ENCODE data around the gene C2orf69.
"Not testable (repeated sequence)": the region's sequence is repeated elsewhere in the genome, so short reads cannot be mapped to it uniquely, and the experiment has no call there.

The C2orf69 gene, protein sequence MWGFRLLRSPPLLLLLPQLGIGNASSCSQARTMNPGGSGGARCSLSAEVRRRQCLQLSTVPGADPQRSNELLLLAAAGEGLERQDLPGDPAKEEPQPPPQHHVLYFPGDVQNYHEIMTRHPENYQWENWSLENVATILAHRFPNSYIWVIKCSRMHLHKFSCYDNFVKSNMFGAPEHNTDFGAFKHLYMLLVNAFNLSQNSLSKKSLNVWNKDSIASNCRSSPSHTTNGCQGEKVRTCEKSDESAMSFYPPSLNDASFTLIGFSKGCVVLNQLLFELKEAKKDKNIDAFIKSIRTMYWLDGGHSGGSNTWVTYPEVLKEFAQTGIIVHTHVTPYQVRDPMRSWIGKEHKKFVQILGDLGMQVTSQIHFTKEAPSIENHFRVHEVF

DNA sequence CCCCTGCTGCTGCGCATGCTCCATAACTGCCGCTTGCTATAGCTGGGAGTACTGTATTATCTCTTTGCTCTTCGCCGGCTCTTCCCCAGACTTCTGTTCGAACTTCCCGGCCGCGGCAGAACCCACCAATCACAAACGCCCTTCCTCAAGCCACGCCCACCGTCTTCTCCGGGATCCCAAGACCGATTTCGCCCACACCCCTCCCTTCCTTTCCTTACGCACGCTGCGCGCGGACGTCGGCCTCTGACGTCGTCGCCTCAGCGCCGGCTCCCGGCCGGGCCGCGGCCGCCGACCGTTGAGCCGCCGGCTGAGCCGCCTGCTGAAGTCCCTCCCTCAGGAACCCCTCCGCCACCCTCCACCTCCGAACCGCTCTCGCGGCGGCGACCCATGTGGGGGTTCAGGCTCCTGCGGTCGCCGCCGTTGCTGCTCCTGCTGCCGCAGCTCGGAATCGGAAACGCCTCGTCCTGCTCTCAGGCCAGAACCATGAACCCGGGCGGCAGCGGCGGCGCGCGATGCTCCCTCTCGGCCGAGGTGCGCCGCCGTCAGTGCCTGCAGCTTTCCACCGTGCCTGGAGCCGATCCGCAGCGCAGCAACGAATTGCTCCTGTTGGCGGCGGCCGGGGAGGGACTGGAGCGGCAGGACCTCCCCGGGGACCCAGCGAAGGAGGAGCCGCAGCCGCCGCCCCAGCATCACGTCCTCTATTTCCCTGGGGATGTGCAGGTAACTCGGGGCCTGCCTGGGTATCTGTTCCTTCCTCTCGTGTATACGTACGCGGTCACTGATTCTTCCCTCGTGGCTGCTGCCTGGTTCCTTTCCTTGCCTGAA, at the start of gene C2orf69:
TSS of gene C2orf69 (plus strand) at position 242 of the 825 bp plus-strand sequence. CDS start at position 388, 146 bp downstream.
- DNase-seq (ENCODE audit: low spot score): peak; percentile 95

DNA sequence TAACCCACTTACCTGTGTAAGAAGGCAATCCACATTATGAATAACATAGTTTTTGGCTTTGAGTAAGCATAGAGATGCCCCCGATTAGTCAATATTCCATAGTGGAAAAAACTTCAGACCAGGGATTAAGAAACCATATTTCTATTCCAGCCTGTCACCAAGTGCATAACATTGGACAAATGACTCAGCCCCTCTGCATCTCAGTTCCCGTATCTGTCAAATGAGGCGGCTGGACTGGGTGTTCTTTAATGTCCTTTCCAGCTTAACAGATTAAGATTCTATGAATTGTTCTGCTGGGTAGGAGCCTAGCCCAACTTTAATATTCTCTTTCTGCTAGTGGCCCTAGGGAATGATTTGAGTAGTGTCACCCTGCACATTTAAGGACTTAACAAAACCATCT, 48.3 kb upstream of the C2orf69 start:
- no peak for DNase-seq (ENCODE audit: low spot score)

DNA sequence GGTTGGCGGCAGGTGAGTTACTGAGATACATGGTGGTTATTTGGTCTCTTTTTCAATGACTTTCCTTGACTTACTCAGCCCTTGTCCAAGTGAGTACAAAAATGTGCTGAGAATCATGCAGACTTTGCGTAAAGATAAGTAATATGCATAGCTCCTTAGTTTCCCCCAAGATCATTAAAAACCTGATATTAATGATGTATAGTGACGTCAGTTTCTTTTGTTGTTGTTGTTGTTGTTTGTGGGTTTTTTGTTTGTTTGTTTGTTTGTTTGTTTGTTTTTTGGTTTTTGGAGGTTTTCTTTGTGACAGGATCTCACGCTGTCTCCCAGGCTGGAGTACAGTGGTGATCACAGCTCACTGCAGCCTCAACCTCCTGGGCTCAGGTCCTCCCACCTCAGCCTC, 45.2 kb upstream of the C2orf69 start:
- no peak for DNase-seq (ENCODE audit: low spot score)

DNA sequence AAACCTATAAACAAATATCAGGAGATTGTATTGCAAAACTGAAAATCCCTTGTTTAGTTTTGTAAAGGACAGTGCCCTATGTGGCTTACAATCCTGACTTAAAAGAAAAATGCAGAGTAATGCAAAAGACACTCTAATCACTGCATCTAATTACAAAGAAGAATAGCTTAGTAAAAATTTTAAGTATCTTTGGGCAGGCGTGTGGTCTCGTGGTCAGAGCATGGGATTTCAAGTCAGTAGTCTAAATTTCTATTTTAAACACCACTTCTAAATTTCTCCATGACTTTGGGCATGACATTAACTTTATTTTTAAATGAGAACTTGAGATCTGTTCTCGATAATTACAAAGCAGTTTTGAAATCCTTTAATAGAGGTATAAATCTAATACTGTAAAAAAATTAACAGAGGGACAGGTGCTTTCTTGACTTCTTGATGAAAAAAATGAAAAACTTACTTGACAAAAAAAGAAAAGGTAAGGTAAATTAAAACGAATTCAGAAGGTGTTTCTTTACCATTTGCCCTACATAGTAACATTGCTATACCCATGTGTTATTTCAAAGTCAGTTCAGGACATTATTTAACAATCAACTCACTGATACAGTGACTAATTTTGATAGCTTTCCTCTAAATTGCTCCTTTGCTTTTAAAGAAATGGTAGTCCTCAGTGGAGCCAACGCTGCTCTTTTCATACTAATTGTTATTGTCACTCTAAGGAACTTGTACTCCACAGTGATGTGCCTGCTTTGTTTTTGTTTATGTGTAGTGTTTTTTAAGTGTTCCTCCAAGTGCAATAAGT, 42.5 kb upstream of the C2orf69 start:
- DNase-seq (ENCODE audit: low spot score): no peak

DNA sequence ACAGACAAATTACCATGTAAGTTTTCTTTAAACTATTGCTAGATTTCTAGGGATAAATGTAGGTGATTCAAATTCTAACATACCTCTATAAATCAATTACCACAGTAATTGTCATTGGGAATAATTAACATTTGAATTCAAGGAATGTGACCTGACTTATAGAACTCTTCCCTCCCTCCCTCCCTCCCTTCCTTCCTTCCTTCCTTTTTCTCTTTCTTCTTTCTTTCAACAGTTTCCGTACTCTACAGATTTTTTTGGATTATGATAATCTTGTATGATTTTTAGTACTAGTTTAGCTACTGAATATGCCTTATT, 41.9 kb upstream of the C2orf69 start:
- DNase-seq (ENCODE audit: low spot score): no peak

DNA sequence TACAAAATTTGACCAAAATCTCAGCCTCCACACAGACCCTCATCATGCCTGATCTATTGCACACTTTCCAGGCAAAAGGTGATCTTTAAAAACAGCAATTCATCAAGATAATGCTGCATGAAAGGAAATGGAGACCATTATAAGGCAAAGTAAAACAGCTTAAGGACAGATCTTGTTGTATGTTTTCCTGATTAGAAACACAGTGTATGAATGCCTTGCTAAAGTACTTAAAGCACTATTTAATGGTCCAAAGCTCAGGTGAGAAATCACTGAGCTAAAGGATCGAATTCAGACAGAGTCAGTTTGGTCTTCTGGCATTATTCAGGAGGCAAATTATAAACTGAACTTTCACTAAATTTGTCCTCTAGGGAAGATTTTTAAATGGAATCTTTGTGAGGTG, 41.4 kb upstream of the C2orf69 start:
- DNase-seq (ENCODE audit: low spot score): no peak

DNA sequence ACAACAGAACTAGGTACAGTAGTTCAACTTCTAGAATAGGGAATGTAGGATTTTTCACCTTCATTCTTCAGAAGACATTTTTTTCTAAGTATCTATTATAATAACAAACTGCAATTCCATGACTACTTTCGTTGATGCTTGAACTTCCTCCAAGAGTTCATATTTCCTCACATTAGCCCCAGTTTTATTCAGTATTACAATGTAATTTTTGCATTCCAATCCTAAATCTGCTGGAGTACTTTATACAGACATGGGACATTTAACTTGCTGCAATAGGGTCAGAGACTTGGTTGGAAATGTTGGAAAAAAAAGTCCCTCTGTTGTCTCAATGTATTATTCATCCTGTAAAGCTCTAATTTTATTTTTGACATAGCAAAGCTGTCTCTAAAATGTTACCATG, 40.5 kb upstream of the C2orf69 start:
- DNase-seq (ENCODE audit: low spot score): no peak

DNA sequence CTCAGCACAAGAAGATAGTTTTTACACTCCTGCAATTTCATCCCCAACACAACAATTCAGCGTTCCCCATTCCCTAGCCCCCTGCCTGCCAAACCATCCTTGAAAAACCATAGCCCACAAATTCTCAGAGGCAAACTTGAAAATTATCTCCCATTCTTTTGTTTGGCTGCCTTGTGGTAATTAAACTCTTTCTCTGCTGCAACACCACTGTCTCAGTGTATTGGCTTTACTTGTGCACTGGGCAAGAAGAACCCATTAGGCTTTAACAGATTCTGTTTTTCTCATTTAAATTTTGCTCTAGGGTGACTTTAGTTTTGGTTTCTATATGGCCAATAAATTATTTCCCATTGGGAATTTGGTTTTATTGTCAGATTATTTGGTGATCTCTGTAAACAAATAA, 36.9 kb upstream of the C2orf69 start:
- no peak for DNase-seq (ENCODE audit: low spot score)

DNA sequence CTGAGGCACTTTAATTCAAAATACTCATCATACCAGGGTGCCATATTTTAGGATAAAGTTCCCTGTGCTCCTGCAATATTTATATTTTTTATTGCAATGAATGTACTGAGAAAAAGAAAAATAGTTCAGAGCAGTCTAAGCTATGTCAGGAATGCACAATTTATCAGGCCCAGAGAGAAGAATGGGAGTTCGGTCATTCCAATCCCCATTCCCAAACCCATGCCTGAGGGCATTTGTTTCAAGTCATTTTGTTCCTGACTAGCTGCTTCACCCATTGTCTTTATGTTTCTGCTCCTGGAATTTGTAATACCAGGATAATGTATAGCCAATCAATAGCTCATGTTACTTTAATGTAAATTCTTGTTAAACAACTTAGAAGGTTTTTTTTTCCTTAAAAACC, 35.7 kb upstream of the C2orf69 start:
- DNase-seq (ENCODE audit: low spot score): no peak

DNA sequence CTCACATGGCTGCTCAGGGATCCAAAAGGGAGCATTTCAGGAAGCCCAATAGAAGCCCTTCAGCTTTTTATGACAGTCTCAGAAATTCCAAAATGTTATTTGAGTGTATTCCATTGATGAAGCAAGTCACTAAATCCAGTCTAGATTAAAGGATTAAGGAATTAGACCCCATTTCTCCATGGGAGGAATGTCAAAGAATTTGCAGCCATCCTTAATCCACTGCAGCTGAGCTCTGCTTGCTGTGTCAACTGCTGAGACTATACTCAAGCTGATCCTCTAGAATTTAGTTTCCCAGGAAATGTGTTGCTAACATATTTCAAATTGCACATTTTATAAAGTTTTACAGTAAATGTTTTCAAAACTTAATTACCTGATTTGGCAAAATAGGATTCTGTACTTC, 28.4 kb upstream of the C2orf69 start:
- no peak for DNase-seq (ENCODE audit: low spot score)

DNA sequence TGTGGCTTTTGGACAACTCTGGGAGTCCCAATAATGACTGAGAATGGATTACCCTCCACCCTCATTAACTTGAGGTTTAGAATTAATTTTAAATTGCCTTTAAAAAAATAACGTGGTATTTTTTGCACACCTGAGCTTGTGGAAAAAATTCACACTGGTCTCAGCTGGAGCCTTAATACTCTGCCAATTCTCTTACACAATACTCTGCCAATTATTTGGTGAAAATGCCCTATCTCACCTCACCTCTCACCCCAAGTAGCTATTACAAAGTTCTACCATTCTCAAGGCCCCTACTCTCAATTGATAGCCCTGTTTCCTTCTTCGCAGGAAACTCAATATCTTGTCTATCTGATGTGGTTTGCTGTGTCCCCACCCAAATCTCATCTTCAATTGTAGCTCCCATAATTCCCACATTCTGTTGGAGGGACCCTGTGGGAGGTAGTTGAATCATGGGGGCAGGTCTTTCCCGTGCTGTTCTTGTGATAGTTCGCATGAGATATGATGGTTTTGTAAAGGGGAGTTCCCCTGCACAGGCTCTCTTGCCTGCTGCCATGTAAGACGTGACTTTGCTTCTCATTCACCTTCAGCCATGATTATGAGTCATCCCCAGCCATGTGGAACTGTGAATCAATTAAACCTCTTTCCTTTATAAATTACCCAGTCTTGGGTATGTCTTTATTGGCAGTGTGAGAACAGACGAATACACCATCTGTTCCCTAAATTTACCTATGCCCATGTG, 27.4 kb upstream of the C2orf69 start:
- no peak for DNase-seq (ENCODE audit: low spot score)

DNA sequence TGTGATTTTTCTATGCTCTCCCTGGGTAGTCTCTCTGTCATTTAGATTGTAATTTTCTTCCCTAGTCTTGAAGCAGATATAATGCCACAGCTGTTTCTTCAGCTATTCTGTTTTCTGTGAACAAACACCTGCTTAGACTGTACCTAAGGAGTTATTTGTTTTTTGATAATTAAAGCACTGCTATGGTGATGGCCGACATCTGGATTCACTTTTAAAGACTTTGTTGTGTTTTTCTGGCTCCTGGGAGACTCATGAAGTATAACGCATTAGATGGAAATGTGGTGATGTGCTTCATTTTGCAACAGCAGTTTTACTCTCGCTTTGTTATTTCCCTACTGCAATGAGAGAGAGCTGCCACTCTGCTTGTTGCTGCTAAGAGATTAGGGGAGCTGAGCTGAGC, 15.7 kb upstream of the C2orf69 start:
- no peak for DNase-seq (ENCODE audit: low spot score)

DNA sequence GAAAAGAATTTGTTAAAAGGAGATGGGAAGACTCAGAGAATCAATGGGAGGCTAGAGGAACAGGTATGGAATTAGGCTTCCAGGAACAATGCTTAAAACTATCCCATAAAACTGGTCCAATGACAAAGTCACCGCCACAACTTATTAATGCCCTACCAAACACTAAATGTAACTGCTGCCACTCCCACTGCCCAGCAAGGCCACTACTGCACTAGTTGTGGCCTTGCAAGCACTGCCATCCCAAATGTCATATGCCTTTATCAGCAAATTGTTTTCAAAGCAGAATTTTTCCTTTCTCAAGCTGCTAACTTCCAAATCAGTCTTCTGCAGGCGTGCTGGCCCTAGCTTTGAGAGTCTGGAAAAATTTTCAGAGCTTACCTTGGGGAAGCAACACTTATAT, 14.5 kb upstream of the C2orf69 start:
- DNase-seq (ENCODE audit: low spot score): no peak

DNA sequence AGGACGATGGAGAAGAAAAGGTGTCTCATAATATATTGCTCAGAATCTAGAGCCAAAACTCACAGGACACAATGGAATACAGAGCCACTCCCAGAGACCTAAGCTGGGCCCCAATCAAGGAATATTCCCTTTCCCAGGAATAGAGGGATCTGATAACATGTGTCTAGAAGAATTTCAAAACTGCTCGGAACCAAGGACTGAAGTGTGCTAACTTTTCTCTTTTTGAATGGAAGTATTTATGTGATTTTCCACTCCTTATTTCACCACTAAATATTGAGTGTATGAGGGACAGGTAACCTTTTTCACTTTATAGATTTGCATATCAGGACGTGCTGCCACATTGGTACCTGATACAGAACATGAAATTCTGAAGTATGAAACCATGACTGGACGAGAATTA, 9.2 kb upstream of the C2orf69 start:
- no peak for DNase-seq (ENCODE audit: low spot score)

DNA sequence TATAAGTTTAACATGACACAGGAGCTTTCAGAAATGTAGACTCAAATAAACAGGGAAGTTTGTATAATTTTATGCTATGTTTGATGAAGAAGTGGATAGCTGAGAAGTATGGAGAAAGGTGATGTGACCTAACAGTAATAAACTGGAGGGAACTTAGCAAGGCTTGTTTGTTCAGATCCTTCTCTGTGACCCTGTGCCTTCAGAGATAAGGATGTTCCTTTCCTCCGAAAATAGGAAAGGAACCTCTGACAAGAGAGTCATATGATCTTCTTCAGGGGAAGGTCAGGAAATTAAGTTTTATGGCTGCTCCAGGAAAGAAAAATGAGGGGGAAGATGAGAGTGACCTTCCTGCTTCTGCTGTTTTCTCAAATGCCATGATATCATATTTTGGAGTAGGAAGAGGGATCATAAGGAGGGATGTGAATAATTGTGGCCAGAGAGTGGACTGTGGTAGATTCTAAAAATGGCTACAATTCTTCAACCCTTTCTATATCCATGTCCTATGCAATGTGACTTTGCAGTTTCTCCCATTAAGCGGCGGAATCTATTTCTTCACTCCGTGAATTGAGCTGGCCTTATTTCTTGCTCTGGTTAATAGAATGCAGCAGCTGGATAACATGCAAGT, 8.5 kb upstream of the C2orf69 start:
- DNase-seq (ENCODE audit: low spot score): no peak

DNA sequence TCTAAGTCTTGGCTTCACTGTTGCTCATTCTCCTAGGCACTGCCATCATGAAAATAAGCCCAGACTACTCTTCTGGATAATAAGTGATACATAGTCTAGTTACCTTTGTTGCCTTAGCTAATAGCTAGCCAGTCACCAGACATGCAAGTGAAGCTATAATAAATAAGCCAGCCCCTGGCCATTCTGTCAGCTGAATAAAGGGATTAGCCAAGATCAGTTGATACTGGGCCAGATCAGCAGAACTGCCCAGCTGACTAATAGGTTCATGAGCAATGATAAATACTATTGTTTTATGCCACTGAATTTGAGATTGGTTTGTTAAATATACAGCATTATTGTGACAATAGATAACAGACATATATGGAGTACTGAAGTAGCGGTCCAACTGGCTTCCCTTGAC, 8.0 kb upstream of the C2orf69 start:
- no peak for DNase-seq (ENCODE audit: low spot score)

DNA sequence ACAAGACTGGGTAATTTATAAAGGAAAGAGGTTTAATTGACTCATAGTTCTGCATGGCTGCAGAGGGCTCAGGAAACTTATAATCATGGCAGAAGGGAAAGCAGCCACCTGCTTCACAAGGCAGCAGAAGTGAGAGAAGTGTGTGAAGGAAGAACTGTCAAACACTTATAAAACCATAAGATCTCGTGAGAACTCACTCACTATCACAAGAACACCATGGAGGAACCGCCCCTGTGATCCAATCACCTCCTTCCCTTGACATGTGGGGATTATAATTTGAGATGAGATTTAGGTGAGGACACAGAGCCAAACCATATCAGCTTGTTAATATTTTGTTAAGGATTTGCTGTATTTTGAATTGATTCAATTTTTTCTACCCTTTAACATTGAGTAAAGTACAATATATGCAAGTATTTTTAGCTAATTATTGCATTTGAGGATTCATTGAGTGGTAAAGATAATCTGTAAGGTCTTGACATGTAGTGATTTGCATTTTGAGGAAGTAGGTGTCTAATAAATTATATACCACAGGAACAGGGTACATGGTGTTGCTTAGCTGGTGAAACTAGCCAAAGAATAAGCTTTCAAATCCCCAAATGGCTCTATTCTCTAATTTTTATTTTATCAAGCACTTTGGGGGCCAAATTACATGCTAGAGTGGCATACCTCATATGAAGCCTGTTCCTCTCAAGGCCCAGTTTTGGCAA, 3.9 kb upstream of the C2orf69 start:
- no peak for DNase-seq (ENCODE audit: low spot score)

DNA sequence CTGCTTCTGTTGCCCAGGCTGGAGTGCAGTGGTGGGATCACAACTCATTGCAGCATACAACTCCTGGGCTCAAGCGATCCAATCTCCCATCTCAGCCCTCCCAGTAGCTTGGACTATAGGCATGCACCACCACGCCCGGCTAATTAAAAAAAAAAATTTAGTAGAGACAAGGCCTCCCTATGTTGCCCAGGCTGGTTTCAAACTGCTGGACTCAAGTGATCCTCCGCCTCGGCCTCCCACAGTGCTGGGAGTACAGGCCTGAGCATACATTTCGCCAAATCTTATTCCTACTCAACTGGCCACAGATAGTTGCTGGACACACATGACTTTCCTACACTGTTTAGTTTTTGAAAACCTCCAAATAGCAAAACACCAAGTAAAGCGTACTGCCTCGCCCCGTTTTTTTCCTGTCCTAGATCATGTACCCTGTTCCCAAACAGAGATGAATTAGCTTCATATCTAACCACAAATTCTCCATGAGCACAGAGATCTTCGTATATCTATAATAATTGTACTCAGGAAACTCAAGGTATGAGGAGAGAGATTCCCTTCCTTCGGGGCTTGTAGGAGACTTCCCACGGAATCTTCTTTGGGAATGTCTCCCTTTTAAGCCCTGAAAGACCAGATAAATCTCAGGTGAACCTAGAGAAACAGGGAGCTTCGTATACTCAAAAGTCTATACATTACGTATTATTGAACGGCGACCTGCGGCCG, 598 bp upstream of the C2orf69 start:
- no peak for DNase-seq (ENCODE audit: low spot score)

DNA sequence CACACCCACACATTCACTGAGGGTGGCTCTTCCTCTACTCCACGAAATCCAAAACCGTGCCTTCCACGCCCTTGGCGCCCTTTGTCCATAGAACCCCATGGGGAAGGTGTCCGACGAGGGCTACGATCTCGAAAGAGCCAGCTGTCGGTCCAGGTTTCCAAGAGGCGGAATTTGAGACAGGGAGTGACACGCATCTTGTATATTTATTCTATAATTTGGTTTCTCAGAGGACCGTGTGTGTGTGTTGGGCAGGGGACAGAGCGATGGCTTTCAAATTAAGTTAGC, 726 bp downstream of the C2orf69 start:
- DNase-seq (ENCODE audit: low spot score): no peak

DNA sequence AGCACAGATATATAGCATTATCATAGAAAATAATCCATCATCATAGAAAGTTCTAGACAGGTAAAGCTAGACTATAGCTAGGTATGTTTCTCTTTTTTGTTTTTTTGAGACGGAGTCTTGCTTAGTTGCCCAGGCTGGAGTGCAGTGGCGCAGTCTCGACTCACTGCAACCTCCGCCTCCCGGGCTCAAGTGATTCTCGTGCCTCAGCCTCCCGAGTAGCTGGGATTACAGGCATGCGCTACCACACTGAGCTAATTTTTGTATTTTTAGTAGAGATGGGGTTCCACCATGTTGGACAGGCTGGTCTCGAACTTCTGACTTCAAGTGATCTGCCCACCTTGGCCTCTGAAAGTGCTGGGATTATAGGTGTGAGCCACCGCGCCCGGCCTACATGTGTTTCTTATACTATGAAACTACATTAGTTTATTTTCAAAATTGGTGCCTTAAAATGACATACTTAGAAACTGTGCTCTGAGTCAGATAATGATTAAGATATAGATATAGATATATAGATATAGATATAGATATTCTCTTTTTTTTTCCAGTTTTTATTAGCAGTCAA, 1.5 kb downstream of the C2orf69 start:
- DNase-seq (ENCODE audit: low spot score): not testable (repeated sequence)

Measured in iPS-NIHi11 (cell line).